Left lobe of liver (tissue), 2 donors: ENCODE measurements around the gene SLC22A12. TPM values are rescaled to one million over a fixed set of nuclear protein-coding genes. Genes with fewer than 3 reads are reported as not detected.
A peak's percentile ranks its signal among the peaks of the same experiment; 100 is the strongest.

Experiments used
- ATAC-seq: fragments of 200-7000 bp; cut with Tn5 transposase; one replicate; pipeline ENCODE4 v1.9.1; 2020; ENCODE audit warnings: mild to moderate bottlenecking, moderate library complexity
- DNase-seq: peaks from one replicate; pipeline ENCODE4 v3.0.0-alpha.2; 2020; ENCODE audit warnings: low spot score
- total RNA-seq: library from RNA; stranded (reverse); gene quantifications from one replicate; pipeline ENCODE4 v1.2.1, GENCODE V29; 2021
- donor health status: DM: no; HTN: no; CAD: no; lungs with moderate emphysema.
- donor health status: DM: no; HTN: yes; CAD: no.

Gene SLC22A12
- total RNA-seq, 1 donor from 2014 or later = not detected

GRCh38 chr11:64562723-64563351 lies 28.2 kb upstream of the SLC22A12 start:
- no peak for DNase-seq
- no peak for ATAC-seq

- no peak for ATAC-seq
- DNase-seq = no peak
Measured at GRCh38 chr11:64563966-64564365, 27.1 kb upstream of the SLC22A12 start.

- no peak for DNase-seq
- ATAC-seq = no peak
Measured at GRCh38 chr11:64564419-64564818, 26.6 kb upstream of the SLC22A12 start.

- no peak for DNase-seq
- no peak for ATAC-seq
Measured at GRCh38 chr11:64564947-64565889, 25.8 kb upstream of the SLC22A12 start.

GRCh38 chr11:64566042-64566914 lies 24.7 kb upstream of the SLC22A12 start:
- DNase-seq (no peak), ATAC-seq (peak; percentile 79)

- peak; percentile 17 for ATAC-seq
- no peak for DNase-seq
Measured at GRCh38 chr11:64566915-64567891, 23.8 kb upstream of the SLC22A12 start.

- DNase-seq = no peak
Measured at GRCh38 chr11:64568041-64568571, 22.9 kb upstream of the SLC22A12 start.

GRCh38 chr11:64568584-64569140 lies 22.4 kb upstream of the SLC22A12 start:
- ATAC-seq = no peak
- no peak for DNase-seq

More at GRCh38 chr11:64568041-64568571, 22.9 kb upstream of the SLC22A12 start:
- no peak for ATAC-seq

- no peak for DNase-seq
- no peak for ATAC-seq
Measured at GRCh38 chr11:64569300-64569970, 21.6 kb upstream of the SLC22A12 start.

- DNase-seq = no peak
- ATAC-seq = no peak
Measured at GRCh38 chr11:64570341-64570740, 20.7 kb upstream of the SLC22A12 start.

GRCh38 chr11:64571050-64571409 lies 20.0 kb upstream of the SLC22A12 start:
- no peak for ATAC-seq
- no peak for DNase-seq

GRCh38 chr11:64571410-64572091 lies 19.5 kb upstream of the SLC22A12 start:
- DNase-seq (no peak), ATAC-seq (no peak)

GRCh38 chr11:64572143-64572542 lies 18.9 kb upstream of the SLC22A12 start:
- no peak for ATAC-seq
- DNase-seq = no peak

- ATAC-seq (no peak), DNase-seq (no peak)
Measured at GRCh38 chr11:64577202-64577601, 13.8 kb upstream of the SLC22A12 start.

- DNase-seq = no peak
- peak; percentile 11 for ATAC-seq
Measured at GRCh38 chr11:64580412-64580811, 10.6 kb upstream of the SLC22A12 start.

- DNase-seq = no peak
- ATAC-seq = peak; percentile 41
Measured at GRCh38 chr11:64581057-64581523, 9.9 kb upstream of the SLC22A12 start.

- no peak for DNase-seq
- ATAC-seq = no peak
Measured at GRCh38 chr11:64582885-64583284, 8.1 kb upstream of the SLC22A12 start.
